ENCODE data around the gene GSTCD. TPM values are rescaled to one million over a fixed set of nuclear protein-coding genes. Genes with fewer than 3 reads are reported as not detected.
"Not testable (repeated sequence)": the region's sequence is repeated elsewhere in the genome, so short reads cannot be mapped to it uniquely, and the experiment has no call there.

GSTCD gene
- total RNA-seq, 2 donors from 2014 or later: 10.0 to 20.8 TPM

DNA sequence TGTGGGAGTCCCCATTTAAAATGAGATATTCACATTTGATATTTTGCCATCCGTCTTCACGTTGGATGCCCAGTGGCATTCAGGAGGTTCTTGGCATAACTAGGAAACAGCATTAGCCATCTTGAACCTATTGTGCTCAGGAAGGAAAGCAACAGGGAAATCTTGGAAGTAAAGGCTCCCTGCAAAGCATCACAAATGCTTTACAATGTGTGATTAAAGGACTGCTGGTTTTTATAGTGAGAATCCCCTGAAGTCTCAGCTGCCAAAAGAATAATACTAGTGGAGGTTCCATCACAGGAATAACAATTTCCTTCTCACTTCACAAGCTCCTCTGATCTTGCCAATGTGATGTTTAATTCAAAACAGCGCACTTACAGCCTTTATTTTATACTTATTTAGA lies 137.0 kb downstream of the GSTCD start:
- Histone ChIP-seq H3K9me3 (no peaks in the 10 kb centered on the region), H3K27me3 (replicated peaks; ENCODE audit: insufficient read depth) (no peaks in the 10 kb centered on the region), H3K36me3 (no peaks in the 10 kb centered on the region), H3K27ac (no peak overlapping the region), H3K4me1 (replicated peaks) (no peaks in the 10 kb centered on the region), H3K4me3 (no peak overlapping the region)
- TF ChIP-seq, protein P1, sequence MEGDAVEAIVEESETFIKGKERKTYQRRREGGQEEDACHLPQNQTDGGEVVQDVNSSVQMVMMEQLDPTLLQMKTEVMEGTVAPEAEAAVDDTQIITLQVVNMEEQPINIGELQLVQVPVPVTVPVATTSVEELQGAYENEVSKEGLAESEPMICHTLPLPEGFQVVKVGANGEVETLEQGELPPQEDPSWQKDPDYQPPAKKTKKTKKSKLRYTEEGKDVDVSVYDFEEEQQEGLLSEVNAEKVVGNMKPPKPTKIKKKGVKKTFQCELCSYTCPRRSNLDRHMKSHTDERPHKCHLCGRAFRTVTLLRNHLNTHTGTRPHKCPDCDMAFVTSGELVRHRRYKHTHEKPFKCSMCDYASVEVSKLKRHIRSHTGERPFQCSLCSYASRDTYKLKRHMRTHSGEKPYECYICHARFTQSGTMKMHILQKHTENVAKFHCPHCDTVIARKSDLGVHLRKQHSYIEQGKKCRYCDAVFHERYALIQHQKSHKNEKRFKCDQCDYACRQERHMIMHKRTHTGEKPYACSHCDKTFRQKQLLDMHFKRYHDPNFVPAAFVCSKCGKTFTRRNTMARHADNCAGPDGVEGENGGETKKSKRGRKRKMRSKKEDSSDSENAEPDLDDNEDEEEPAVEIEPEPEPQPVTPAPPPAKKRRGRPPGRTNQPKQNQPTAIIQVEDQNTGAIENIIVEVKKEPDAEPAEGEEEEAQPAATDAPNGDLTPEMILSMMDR (IDR thresholded peaks at IDR 0.05): no peak
- TF ChIP-seq POLR2A (IDR thresholded peaks at IDR 0.05): no peak
- no peak for TF ChIP-seq POLR2AphosphoS5 (IDR thresholded peaks at IDR 0.05)
- intact Hi-C loops (cut with DNase I): no loop called here
- WGBS: 60% methylated on average over 3 of the region's 3 CpGs
- DNase-seq (ENCODE audit: low spot score): no peak

DNA sequence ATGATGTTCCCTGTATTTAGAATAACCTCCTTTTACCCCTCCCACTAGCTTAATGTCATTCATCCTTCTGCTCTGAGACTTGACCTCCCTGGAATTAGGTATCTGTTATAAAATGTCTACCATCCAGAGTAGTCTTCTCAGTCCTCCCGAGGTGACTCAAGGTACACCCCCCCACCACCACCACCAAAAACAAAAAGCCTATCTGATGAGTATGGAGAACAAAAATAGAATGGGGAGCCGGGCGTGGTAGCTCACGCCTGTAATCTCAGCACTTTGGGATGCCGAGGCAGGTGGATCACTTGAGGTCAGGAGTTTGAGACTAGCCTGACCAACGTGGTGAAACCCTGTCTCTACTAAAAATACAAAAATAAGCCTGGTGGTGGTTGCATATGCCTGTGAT lies 139.8 kb downstream of the GSTCD start:
- H3K36me3 ChIP-seq; H3K4me3 ChIP-seq; H3K27me3 ChIP-seq (replicated peaks; ENCODE audit: insufficient read depth); H3K4me1 ChIP-seq (replicated peaks); H3K27ac ChIP-seq; H3K9me3 ChIP-seq; intact Hi-C loops (cut with DNase I); DNase-seq (ENCODE audit: low spot score): not testable (repeated sequence)
- WGBS: 94% methylated on average over 6 of the region's 6 CpGs

DNA sequence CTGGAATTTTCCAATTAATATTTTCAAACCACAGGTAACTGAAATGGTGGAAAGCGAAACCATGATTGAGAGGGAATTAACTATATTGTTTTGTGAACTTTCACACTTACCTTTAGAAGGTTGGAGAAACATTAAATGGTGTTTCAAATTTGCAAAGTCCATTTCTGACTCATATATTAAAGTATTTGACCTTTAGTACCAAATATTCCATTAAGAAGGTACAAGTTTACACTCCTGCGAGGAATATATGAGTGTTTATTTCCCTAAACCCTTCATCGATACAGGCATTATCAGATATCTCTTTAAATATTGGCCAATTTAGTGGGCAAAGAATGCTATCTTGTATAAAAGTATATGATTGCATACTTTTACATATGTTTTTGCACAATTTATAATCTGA lies 142.6 kb downstream of the GSTCD start:
- WGBS: 96% methylated on average over 3 of the region's 3 CpGs
- no peaks in the 10 kb centered on the region for H3K36me3 ChIP-seq
- H3K9me3 ChIP-seq: no peaks in the 10 kb centered on the region
- no peak for TF ChIP-seq POLR2A (IDR thresholded peaks at IDR 0.05)
- no peak for TF ChIP-seq POLR2AphosphoS5 (IDR thresholded peaks at IDR 0.05)
- TF ChIP-seq, protein P1 (IDR thresholded peaks at IDR 0.05): no peak
- intact Hi-C loops (cut with DNase I): no loop called here
- DNase-seq (ENCODE audit: low spot score): no peak
- H3K27me3 ChIP-seq (replicated peaks; ENCODE audit: insufficient read depth): no peaks in the 10 kb centered on the region
- no peak overlapping the region for H3K4me3 ChIP-seq
- H3K27ac ChIP-seq: no peak overlapping the region
- H3K4me1 ChIP-seq (replicated peaks): no peaks in the 10 kb centered on the region

DNA sequence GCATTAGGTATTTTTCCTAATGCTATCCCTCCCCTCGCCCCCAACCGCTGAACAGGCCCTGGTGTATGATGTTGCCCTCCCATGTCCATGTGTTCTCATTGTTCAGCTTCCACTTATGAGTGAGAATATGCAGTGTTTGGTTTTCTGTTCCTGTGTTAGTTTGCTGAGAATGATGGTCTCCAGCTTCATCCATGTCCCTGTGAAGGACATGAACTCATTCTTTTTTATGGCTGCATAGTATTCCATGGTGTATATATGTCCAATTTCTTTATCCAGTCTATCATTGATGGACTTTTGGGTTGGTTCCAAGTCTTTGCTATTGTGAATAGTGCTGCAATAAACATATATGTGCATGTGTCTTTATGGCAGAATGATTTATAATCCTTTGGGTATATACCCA lies 143.6 kb downstream of the GSTCD start:
- WGBS: 98% methylated on average over 2 of the region's 2 CpGs
- DNase-seq (ENCODE audit: low spot score); H3K36me3 ChIP-seq; intact Hi-C loops (cut with DNase I); H3K27ac ChIP-seq; H3K9me3 ChIP-seq; H3K4me3 ChIP-seq; H3K27me3 ChIP-seq (replicated peaks; ENCODE audit: insufficient read depth); H3K4me1 ChIP-seq (replicated peaks): not testable (repeated sequence)

DNA sequence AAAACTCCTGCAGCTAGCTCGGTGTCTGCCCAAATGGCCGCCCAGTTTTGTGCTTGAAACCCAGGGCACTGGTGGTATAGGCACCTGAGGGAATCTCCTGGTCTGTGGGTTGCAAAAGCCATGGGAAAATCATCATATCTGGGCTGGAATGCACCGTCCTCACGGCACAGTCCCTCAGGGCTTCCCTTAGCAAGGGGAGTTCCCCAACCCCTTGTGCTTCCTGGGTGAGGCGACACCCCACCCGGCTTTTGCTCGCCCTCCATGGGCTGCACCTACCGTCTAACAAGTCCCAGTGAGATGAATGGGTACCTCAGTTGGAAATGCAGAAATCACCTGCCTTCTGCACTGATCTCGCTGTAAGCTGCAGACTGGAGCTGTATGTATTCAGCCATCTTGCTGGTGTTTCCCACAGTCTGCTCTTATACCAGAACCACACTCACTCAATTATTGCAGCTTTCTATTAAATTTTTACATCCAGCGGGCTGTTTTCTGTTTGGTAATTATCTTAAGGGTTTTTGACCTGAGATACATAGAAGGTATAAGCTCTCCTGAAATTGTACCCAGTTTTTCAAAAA lies 150.0 kb downstream of the GSTCD start:
- intact Hi-C loops (cut with DNase I): no loop called here
- no peak for DNase-seq (ENCODE audit: low spot score)
- WGBS: over 99% methylated on average over 10 of the region's 10 CpGs
- Histone ChIP-seq H3K27me3 (replicated peaks; ENCODE audit: insufficient read depth) (no peaks in the 10 kb centered on the region), H3K4me1 (replicated peaks) (no peaks in the 10 kb centered on the region), H3K4me3 (no peak overlapping the region), H3K27ac (no peak overlapping the region), H3K9me3 (no peaks in the 10 kb centered on the region), H3K36me3 (no peaks in the 10 kb centered on the region)
- no peak for TF ChIP-seq POLR2A (IDR thresholded peaks at IDR 0.05)
- TF ChIP-seq POLR2AphosphoS5 (IDR thresholded peaks at IDR 0.05): no peak
- TF ChIP-seq, protein P1 (IDR thresholded peaks at IDR 0.05): no peak

DNA sequence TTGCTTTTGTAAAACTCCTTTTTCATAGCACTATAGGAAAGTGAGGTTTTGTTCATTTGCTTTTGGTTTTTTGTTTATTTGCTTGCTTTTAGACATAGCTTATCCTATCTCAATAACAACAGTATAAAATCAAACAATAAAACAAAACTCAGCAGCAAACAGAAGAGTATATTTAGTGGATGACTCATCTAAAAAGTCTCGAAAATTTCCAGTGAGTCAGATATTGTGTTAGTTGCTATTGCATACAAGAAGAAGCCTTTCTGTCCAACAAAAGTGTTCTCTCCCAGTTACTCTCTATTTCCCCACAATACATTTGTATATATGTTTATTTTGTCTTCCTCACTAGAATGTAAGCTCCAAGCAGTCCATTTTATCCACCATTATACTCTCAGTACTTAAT lies 150.6 kb downstream of the GSTCD start:
- DNase-seq (ENCODE audit: low spot score): no peak
- Histone ChIP-seq H3K27me3 (replicated peaks; ENCODE audit: insufficient read depth) (no peaks in the 10 kb centered on the region), H3K4me1 (replicated peaks) (no peaks in the 10 kb centered on the region), H3K27ac (peak overlapping the region in 1 of 2 donors; percentile 49), H3K4me3 (no peak overlapping the region), H3K9me3 (no peaks in the 10 kb centered on the region), H3K36me3 (no peaks in the 10 kb centered on the region)
- intact Hi-C loops (cut with DNase I): no loop called here
- 24% methylated on average over 1 of the region's 1 CpG for WGBS
- TF ChIP-seq POLR2A (IDR thresholded peaks at IDR 0.05) (no peak), POLR2AphosphoS5 (IDR thresholded peaks at IDR 0.05) (peak; percentile 62)
- TF ChIP-seq, protein P1 (IDR thresholded peaks at IDR 0.05): no peak

Measured in prostate gland (tissue), 2 donors.